ENCODE data around the gene IRF5. TPM values are rescaled to one million over a fixed set of nuclear protein-coding genes. Genes with fewer than 3 reads are reported as not detected.

Gene IRF5
- total RNA-seq, 1 experiment from 2014 or later, result 0.74 TPM

DNA sequence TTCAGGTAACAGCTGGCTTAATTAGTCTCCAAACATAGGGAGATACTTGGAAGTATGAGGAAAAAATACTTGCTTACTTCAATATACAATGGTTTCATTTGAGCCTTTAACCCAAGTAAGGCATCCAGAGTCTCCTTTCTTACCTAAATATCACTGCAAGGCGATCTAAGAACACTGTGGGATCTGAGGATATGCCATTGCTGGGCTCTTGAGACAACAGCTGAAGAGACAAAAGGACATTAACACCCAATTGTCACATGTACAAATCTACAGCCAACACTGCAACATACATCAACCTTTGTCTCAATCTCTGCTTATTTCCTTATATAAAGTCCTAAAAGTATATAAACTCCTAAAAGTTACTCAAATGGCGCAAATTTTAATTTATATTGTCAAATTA lies 44.4 kb downstream of the IRF5 start:
- Mint-ChIP-seq H3K4me3 (no peak overlapping the region), H3K27me3 (ENCODE audit: low read depth) (no peaks in the 10 kb centered on the region), H3K27ac (peak overlapping the region in 1 of 3 experiments; percentile 48; a peak in 1 of 7 replicates), H3K9me3 (no peaks in the 10 kb centered on the region), H3K4me1 (peaks cover 4 to 10% of the 10 kb centered on the region in 2 experiments; a peak in 3 of 4 replicates), H3K36me3 (ENCODE audit: insufficient read depth in 1 of 3, low read depth in 3 of 3) (peaks cover 36 to 86% (median 83%) of the 10 kb centered on the region in 3 experiments; a peak in 6 of 7 replicates)
- H3K79me1 ChIP-seq (ENCODE audit: insufficient read depth, low read depth, low read length, poor library complexity, severe bottlenecking), result no peaks in the 10 kb centered on the region
- no peak overlapping the region for H3T11ph ChIP-seq (ENCODE audit: low read length)
- H2BK5ac ChIP-seq (ENCODE audit: insufficient read length, low read length), result no peak overlapping the region
- no peak for DNase-seq
- no CpG with 5 or more reads among the region's 2 CpGs for WGBS (ENCODE audit: extremely low coverage, insufficient read length, low lambda C conversion rate)
- no peaks in the 10 kb centered on the region for H3K4me1 ChIP-seq (ENCODE audit: insufficient read depth, low read length)
- TF ChIP-seq, protein P1, sequence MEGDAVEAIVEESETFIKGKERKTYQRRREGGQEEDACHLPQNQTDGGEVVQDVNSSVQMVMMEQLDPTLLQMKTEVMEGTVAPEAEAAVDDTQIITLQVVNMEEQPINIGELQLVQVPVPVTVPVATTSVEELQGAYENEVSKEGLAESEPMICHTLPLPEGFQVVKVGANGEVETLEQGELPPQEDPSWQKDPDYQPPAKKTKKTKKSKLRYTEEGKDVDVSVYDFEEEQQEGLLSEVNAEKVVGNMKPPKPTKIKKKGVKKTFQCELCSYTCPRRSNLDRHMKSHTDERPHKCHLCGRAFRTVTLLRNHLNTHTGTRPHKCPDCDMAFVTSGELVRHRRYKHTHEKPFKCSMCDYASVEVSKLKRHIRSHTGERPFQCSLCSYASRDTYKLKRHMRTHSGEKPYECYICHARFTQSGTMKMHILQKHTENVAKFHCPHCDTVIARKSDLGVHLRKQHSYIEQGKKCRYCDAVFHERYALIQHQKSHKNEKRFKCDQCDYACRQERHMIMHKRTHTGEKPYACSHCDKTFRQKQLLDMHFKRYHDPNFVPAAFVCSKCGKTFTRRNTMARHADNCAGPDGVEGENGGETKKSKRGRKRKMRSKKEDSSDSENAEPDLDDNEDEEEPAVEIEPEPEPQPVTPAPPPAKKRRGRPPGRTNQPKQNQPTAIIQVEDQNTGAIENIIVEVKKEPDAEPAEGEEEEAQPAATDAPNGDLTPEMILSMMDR (conservative IDR thresholded peaks at IDR 0.05), result no peak
- no peaks in the 10 kb centered on the region for H4K20me1 ChIP-seq (ENCODE audit: control insufficient read depth, insufficient read depth, insufficient read length)
- no peak overlapping the region for H4K5ac ChIP-seq (ENCODE audit: insufficient read length, low read depth, low read length)
- H3K4ac ChIP-seq (ENCODE audit: low read depth, low read length), result no peak overlapping the region
- no peak overlapping the region for H2AFZ ChIP-seq (ENCODE audit: low read length)
- H3K9me3 ChIP-seq (ENCODE audit: control insufficient read depth, low read depth, low read length), result no peaks in the 10 kb centered on the region
- no peak overlapping the region for H2BK20ac ChIP-seq (ENCODE audit: low read depth, low read length, poor library complexity, severe bottlenecking)
- H2BK15ac ChIP-seq (ENCODE audit: low read depth, low read length), result no peak overlapping the region
- H3K23ac ChIP-seq (ENCODE audit: insufficient read length, low read depth, low read length), result no peak overlapping the region
- H4K91ac ChIP-seq (ENCODE audit: insufficient read length, low read depth, low read length), result no peak overlapping the region
- no peaks in the 10 kb centered on the region for H3K79me2 ChIP-seq (ENCODE audit: insufficient read depth, low read length)
- no peak overlapping the region for H3K56ac ChIP-seq (ENCODE audit: insufficient read length, low read depth, low read length)
- H2BK120ac ChIP-seq (ENCODE audit: low read depth, low read length, poor library complexity, severe bottlenecking), result no peak overlapping the region
- no peak overlapping the region for H2BK12ac ChIP-seq (ENCODE audit: insufficient read length, low read depth, low read length)
- no peak overlapping the region for H3K18ac ChIP-seq (ENCODE audit: insufficient read length, low read depth, low read length)
- no peak overlapping the region for H3K9ac ChIP-seq (ENCODE audit: extremely low read depth, insufficient read length, low read length)
- no peaks in the 10 kb centered on the region for H3K27me3 ChIP-seq (ENCODE audit: insufficient read depth, low read length)
- no peaks in the 10 kb centered on the region for H3K23me2 ChIP-seq (ENCODE audit: insufficient read length, low read depth, low read length, poor library complexity, severe bottlenecking)
- no peak overlapping the region for H2AK5ac ChIP-seq (ENCODE audit: insufficient read length, low read length)
- H3K14ac ChIP-seq (ENCODE audit: insufficient read depth, low read length), result no peak overlapping the region
- H3K4me2 ChIP-seq (ENCODE audit: insufficient read depth, insufficient read length, low read length), result no peak overlapping the region
- no peak overlapping the region for H3K27ac ChIP-seq (ENCODE audit: insufficient read length, low read depth, low read length)
- no peak overlapping the region for H4K8ac ChIP-seq (replicated peaks; ENCODE audit: insufficient read length, low read depth, low read length)

Measured in H9 (cell line).